RWPE1 (cell line): ENCODE results near the gene GPRIN3.

Source experiments
- CTCF ChIA-PET: fragments of 350-600 bp; sonication (Branson Sonifier 250); formaldehyde crosslinking; extraction: SDS; loops from one replicate; lab custom pipeline; 2021; lab: Yijun Ruan, JAX
- POLR2A ChIA-PET: fragments of 400-600 bp; formaldehyde crosslinking; extraction: SDS; loops from one replicate; lab custom pipeline; 2020; ENCODE audit warnings: antibody characterized with exemption; ENCODE audit not compliant: low non-redundant PET; lab: Yijun Ruan, JAX
- DNase-seq: peaks from one replicate; pipeline ENCODE4 v3.0.0; 2012; ENCODE audit warnings: low spot score
- H3K27ac ChIP-seq: fragments of 450-650 bp; 2 replicates; pipeline ENCODE4 v1.5.1; 2017
- CTCF ChIP-seq: fragments of 450-650 bp; conservative IDR thresholded peaks from 2 replicates; pipeline ENCODE4 v1.5.1; 2017; ENCODE audit warnings: low read depth, mild to moderate bottlenecking

GPRIN3 gene

DNA sequence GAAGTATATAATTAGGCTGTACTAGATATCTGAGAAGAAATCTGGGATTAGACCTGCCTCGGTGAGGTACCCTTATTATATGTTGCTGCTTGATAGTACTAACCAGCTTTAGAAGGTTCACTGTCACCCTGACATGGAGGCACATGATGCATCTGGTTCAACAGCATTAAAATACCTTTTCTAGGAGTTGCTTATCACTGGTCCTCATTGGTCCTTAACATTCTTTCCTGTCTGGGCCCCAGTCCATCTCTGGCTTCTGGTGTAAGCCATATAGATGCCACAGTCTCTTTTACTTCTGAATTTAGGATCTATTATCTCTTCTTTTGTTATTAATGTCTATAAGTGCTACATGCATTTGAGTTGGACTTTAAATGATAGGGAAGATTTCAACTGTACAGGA, 40.2 kb downstream of the GPRIN3 start:
- H3K27ac ChIP-seq: no peak overlapping the region
- POLR2A ChIA-PET: no interaction called here
- CTCF ChIA-PET: no interaction called here
- no peak for TF ChIP-seq CTCF
- no peak for DNase-seq

DNA sequence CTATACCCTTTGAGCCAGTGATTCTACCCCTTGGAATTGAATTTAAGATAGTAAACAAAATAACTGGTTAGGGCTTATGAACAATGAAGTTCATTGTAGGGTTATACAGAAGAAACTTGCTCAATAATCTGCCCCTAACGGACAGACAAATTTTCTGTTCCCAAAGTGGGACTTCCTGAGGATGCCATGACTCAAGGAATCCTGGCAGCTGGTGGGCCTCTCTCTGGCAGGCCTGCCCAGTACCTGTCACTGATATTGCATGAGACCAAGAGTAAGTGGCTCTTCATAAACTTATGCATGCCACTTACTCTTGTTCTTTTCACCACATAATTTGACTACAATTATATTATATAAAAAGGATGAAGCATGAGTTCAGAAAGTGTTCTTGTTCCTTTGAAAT, 41.5 kb downstream of the GPRIN3 start:
- no peak for TF ChIP-seq CTCF
- ChIA-PET CTCF (no interaction called here), POLR2A (no interaction called here)
- no peak overlapping the region for H3K27ac ChIP-seq
- DNase-seq: no peak

GRCh38 chr4:89263265-89263664, 44.3 kb downstream of the GPRIN3 start:
- TF ChIP-seq CTCF: no peak
- CTCF ChIA-PET: no interaction called here
- DNase-seq: no peak
- POLR2A ChIA-PET: no interaction called here
- no peak overlapping the region for H3K27ac ChIP-seq

GRCh38 chr4:89259301-89260028, 48.1 kb downstream of the GPRIN3 start:
- no peak for TF ChIP-seq CTCF
- DNase-seq: no peak
- H3K27ac ChIP-seq: no peak overlapping the region
- ChIA-PET POLR2A (no interaction called here), CTCF (no interaction called here)

DNA sequence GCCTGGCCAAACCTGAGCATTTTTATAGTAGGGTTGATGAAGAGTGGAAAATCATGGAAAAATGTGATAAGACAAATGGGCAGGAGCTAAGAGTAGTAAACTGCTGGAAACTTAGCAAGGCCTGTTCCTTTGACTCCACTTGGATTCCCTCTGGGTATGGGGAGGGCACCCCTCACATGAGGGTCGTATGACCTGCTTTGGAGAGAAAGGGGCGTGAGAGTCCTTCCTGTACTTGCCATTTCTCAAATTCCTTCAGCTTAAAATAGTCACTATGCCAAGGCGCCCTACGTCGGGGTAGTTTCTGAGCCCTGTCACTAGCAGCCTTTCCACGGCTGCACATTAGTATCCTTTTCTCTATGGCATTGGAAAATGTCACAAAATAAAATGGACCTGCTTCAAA, 49.1 kb downstream of the GPRIN3 start:
- ChIA-PET CTCF (no interaction called here), POLR2A (no interaction called here)
- DNase-seq: no peak
- TF ChIP-seq CTCF: no peak
- no peak overlapping the region for H3K27ac ChIP-seq

GRCh38 chr4:89257376-89257775, 50.2 kb downstream of the GPRIN3 start:
- H3K27ac ChIP-seq: no peak overlapping the region
- TF ChIP-seq CTCF: no peak
- ChIA-PET POLR2A (no interaction called here), CTCF (no interaction called here)
- DNase-seq: no peak
